HepG2 (cell line): ENCODE measurements around the gene KIAA0825. TPM values are rescaled to one million over a fixed set of nuclear protein-coding genes. Genes with fewer than 3 reads are reported as not detected.

Experiments
- GATA4 ChIP-seq: sonication (generic); IDR thresholded peaks from 2 replicates; pipeline ENCODE4 v1.6.1; 2016; ENCODE audit warnings: antibody characterized with exemption, low read depth, borderline replicate concordance
- HNF4A ChIP-seq: sonication (generic); formaldehyde crosslinking; IDR thresholded peaks from 2 replicates; pipeline ENCODE4 v1.4.0; 2020; ENCODE audit warnings: missing genetic modification reagents
- HOXA5 ChIP-seq: sonication (generic); formaldehyde crosslinking; IDR thresholded peaks from 2 replicates; pipeline ENCODE4 v1.4.0; 2020; ENCODE audit warnings: missing genetic modification reagents
- KDM4B ChIP-seq: sonication (generic); formaldehyde crosslinking; IDR thresholded peaks from 2 replicates; pipeline ENCODE4 v1.4.0; 2020; ENCODE audit warnings: missing genetic modification reagents
- KLF6 ChIP-seq: IDR thresholded peaks from 2 replicates; pipeline ENCODE4 v1.8.0; 2016; ENCODE audit warnings: missing biosample characterization, missing genetic modification reagents
- MED13 ChIP-seq: sonication (generic); formaldehyde crosslinking; IDR thresholded peaks from 2 replicates; pipeline ENCODE4 v1.5.0; 2020; ENCODE audit warnings: missing genetic modification reagents
- NBN ChIP-seq: fragments of 450-650 bp; conservative IDR thresholded peaks from 2 replicates; pipeline ENCODE4 v1.6.1; 2017
- PAWR ChIP-seq: sonication (generic); formaldehyde crosslinking; IDR thresholded peaks from 2 replicates; pipeline ENCODE4 v1.4.0; 2020; ENCODE audit warnings: missing genetic modification reagents, mild to moderate bottlenecking, borderline replicate concordance
- SIN3B ChIP-seq: fragments of 150-350 bp; IDR thresholded peaks from 2 replicates; pipeline ENCODE4 v1.6.1; 2014; ENCODE audit warnings: low read length
- THAP11 ChIP-seq: IDR thresholded peaks from 2 replicates; pipeline ENCODE4 v1.6.1; 2016; ENCODE audit warnings: missing biosample characterization, missing genetic modification reagents
- ZBTB7A ChIP-seq: sonication (generic); formaldehyde crosslinking; IDR thresholded peaks from 2 replicates; pipeline ENCODE4 v1.8.0; 2022; ENCODE audit warnings: mild to moderate bottlenecking, missing genetic modification reagents
- ZFP36 ChIP-seq: fragments of 150-350 bp; IDR thresholded peaks from 2 replicates; pipeline ENCODE4 v1.6.1; 2018; ENCODE audit warnings: borderline replicate concordance, low read length, low read depth; ENCODE audit not compliant: partially characterized antibody
- ZFY ChIP-seq: sonication (generic); formaldehyde crosslinking; IDR thresholded peaks from 2 replicates; pipeline ENCODE4 v1.4.0; 2020; ENCODE audit warnings: missing genetic modification reagents
- ZNF136 ChIP-seq: sonication (generic); formaldehyde crosslinking; IDR thresholded peaks from 2 replicates; pipeline ENCODE4 v1.8.1; 2022; ENCODE audit warnings: low read depth, mild to moderate bottlenecking, moderate library complexity, missing genetic modification reagents
- ZNF251 ChIP-seq: sonication (generic); formaldehyde crosslinking; IDR thresholded peaks from 2 replicates; pipeline ENCODE4 v1.9.0; 2021; ENCODE audit warnings: mild to moderate bottlenecking, missing genetic modification reagents
- ZNF652 ChIP-seq: IDR thresholded peaks from 2 replicates; pipeline ENCODE4 v1.6.1; 2016; ENCODE audit warnings: low read depth, borderline replicate concordance
- ZNF816 ChIP-seq: sonication (generic); formaldehyde crosslinking; IDR thresholded peaks from 2 replicates; pipeline ENCODE4 v1.8.0; 2022; ENCODE audit warnings: missing genetic modification reagents, mild to moderate bottlenecking, borderline replicate concordance
- ZNF879 ChIP-seq: sonication (generic); formaldehyde crosslinking; IDR thresholded peaks from 2 replicates; pipeline ENCODE4 v1.8.1; 2023; ENCODE audit warnings: missing genetic modification reagents
- polyA plus RNA-seq, 8 experiments: library from polyadenylated mRNA; depleted of rRNA in 3 of 8; stranded (reverse) in 7 of 8; unstranded in 1 of 8; fragments of >200 nt; fragmentation: Illumina TruSeq in 4 of 8; extraction: Trizol in 4 of 8; gene quantifications; 2 replicates each; pipeline versions ENCODE4 v1.2.1 to v1.2.3, GENCODE V29; 2011 to 2016; ENCODE audit warnings: low read depth in 4 of 8, missing spikeins in 1 of 8, mixed read lengths in 1 of 8; ENCODE audit not compliant: insufficient read depth in 1 of 8
- total RNA-seq, 5 experiments: library from RNA; depleted of rRNA; stranded (reverse); fragments of >200 nt; fragmentation: Illumina TruSeq; extraction: Trizol; gene quantifications; 2 replicates each; pipeline ENCODE4 v1.2.3, GENCODE V29; 2016; ENCODE audit warnings: low read depth in 1 of 5
- TF ChIP-seq, protein P1 (sequence below): sonication (generic); formaldehyde crosslinking; IDR thresholded peaks from one replicate; pipeline ENCODE4 v1.5.1; 2020; ENCODE audit warnings: mild to moderate bottlenecking, missing genetic modification reagents; ENCODE audit errors: not compliant biosample characterization
- TF ChIP-seq, protein P2 (sequence below): sonication (generic); formaldehyde crosslinking; IDR thresholded peaks from 2 replicates; pipeline ENCODE4 v1.5.1; 2020; ENCODE audit warnings: mild to moderate bottlenecking, missing genetic modification reagents, moderate library complexity
- TF ChIP-seq, protein P3 (sequence below): IDR thresholded peaks from 2 replicates; pipeline ENCODE4 v1.6.1; 2016; ENCODE audit warnings: missing genetic modification reagents, missing compliant biosample characterization

KIAA0825 gene
- total and polyA plus RNA-seq, 2 of the 13 experiments (the other 11 are each of a cell fraction or from before 2014, with no cell fraction given), result 0.05 to 0.51 TPM

DNA sequence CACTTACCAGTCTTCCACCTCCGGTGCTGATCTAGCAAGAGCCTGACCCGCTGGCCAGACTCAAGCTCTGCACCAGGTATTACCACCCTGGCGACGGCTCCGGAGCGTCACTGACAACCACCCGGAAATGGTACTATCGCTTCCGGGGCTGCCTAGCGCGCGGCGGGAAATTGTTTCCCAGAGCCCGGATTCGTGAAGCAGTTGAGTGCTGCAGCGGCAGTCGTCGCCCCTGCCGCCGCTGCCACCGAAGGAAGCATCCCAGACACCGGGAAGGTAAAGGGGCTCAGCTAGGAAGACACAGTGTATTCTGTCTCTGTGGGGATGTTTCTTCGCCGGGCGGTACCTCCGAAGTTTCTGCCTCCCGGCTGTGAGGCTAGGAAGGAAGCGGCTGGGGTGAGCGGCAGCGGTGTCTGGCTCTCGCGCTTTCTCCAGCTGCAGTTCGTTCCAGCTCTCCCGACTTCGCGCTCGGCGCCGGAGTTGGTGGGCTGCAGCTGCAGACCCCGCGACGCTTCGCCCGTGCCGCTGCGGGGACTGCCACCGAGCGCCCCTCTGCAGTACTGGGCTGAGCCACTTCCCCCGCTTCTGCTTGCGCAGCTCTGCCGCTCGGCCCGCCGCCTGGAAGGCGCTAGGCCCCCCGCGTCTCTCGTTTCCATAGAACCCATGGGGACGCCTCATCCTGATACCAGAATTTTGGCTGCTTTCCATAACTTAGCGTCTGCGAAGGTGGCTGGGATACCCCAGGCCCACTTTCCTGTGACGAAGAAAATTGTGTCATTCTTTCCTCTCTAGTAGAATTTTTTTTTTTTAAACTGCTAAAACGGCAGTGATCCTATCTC lies at the start of gene KIAA0825, which contains the start of gene SLF1 (continued):
- TF ChIP-seq MED13 (CRISPR knock-in tag) (peak; percentile 35; the same call in 1 of the 2 replicates), KDM4B (CRISPR knock-in tag) (no peak), HNF4A (CRISPR knock-in tag) (peak; percentile 21; the same call in 1 of the 2 replicates), HOXA5 (CRISPR knock-in tag) (peak; percentile 28; the same call in 1 of the 2 replicates), ZNF816 (CRISPR knock-in tag) (no peak; the same call in 1 of the 2 replicates), KLF6 (CRISPR knock-in tag) (no peak), NBN (no peak), ZNF251 (CRISPR knock-in tag) (no peak), ZNF652 (CRISPR knock-in tag) (no peak), PAWR (0 out of 2 replicates have a peak, but pooled peaks have one; percentile 63), ZBTB7A (CRISPR knock-in tag) (peak; percentile 55; the same call in 1 of the 2 replicates), SIN3B (peak; percentile 89), ZFY (CRISPR knock-in tag) (peak; percentile 83), GATA4 (0 out of 2 replicates have a peak, but pooled peaks have one; percentile 12), ZNF879 (CRISPR knock-in tag) (peak; percentile 29; the same call in 1 of the 2 replicates), THAP11 (CRISPR knock-in tag) (peak; percentile 88), ZNF136 (0 out of 2 replicates have a peak, but pooled peaks have one; percentile 44), ZFP36 (no peak)
- TF ChIP-seq, protein P1, sequence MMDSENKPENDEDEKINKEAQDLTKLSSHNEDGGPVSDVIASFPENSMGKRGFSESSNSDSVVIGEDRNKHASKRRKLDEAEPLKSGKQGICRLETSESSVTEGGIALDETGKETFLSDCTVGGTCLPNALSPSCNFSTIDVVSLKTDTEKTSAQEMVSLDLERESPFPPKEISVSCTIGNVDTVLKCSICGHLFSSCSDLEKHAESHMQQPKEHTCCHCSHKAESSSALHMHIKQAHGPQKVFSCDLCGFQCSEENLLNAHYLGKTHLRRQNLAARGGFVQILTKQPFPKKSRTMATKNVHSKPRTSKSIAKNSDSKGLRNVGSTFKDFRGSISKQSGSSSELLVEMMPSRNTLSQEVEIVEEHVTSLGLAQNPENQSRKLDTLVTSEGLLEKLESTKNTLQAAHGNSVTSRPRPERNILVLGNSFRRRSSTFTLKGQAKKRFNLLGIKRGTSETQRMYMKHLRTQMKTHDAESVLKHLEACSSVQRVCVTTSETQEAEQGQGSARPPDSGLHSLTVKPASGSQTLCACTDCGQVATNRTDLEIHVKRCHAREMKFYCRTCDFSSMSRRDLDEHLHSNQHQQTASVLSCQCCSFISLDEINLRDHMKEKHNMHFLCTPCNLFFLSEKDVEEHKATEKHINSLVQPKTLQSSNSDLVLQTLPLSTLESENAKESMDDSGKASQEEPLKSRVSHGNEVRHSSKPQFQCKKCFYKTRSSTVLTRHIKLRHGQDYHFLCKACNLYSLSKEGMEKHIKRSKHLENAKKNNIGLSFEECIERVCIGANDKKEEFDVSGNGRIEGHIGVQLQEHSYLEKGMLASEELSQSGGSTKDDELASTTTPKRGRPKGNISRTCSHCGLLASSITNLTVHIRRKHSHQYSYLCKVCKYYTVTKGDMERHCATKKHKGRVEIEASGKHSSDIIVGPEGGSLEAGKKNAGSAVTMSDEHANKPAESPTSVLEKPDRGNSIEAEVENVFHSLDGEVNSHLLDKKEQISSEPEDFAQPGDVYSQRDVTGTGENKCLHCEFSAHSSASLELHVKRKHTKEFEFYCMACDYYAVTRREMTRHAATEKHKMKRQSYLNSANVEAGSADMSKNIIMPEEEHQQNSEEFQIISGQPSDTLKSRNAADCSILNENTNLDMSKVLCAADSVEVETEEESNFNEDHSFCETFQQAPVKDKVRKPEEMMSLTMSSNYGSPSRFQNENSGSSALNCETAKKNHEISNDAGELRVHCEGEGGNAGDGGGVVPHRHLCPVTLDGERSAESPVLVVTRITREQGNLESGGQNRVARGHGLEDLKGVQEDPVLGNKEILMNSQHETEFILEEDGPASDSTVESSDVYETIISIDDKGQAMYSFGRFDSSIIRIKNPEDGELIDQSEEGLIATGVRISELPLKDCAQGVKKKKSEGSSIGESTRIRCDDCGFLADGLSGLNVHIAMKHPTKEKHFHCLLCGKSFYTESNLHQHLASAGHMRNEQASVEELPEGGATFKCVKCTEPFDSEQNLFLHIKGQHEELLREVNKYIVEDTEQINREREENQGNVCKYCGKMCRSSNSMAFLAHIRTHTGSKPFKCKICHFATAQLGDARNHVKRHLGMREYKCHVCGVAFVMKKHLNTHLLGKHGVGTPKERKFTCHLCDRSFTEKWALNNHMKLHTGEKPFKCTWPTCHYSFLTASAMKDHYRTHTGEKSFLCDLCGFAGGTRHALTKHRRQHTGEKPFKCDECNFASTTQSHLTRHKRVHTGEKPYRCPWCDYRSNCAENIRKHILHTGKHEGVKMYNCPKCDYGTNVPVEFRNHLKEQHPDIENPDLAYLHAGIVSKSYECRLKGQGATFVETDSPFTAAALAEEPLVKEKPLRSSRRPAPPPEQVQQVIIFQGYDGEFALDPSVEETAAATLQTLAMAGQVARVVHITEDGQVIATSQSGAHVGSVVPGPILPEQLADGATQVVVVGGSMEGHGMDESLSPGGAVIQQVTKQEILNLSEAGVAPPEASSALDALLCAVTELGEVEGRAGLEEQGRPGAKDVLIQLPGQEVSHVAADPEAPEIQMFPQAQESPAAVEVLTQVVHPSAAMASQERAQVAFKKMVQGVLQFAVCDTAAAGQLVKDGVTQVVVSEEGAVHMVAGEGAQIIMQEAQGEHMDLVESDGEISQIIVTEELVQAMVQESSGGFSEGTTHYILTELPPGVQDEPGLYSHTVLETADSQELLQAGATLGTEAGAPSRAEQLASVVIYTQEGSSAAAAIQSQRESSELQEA (CRISPR knock-in tag), result peak; percentile 79
- TF ChIP-seq, protein P2, sequence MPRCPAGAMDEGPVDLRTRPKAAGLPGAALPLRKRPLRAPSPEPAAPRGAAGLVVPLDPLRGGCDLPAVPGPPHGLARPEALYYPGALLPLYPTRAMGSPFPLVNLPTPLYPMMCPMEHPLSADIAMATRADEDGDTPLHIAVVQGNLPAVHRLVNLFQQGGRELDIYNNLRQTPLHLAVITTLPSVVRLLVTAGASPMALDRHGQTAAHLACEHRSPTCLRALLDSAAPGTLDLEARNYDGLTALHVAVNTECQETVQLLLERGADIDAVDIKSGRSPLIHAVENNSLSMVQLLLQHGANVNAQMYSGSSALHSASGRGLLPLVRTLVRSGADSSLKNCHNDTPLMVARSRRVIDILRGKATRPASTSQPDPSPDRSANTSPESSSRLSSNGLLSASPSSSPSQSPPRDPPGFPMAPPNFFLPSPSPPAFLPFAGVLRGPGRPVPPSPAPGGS (CRISPR knock-in tag), result 0 out of 2 replicates have a peak, but pooled peaks have one; percentile 36
- TF ChIP-seq, protein P3, sequence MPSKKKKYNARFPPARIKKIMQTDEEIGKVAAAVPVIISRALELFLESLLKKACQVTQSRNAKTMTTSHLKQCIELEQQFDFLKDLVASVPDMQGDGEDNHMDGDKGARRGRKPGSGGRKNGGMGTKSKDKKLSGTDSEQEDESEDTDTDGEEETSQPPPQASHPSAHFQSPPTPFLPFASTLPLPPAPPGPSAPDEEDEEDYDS (CRISPR knock-in tag), result peak; percentile 30; the same call in 1 of the 2 replicates
